K562 (cell line): ENCODE measurements around the gene FOXN3. TPM values are rescaled to one million over a fixed set of nuclear protein-coding genes. Genes with fewer than 3 reads are reported as not detected.

Experiments used
- ATAC-seq: fragments of 200-7000 bp; cut with Tn5 transposase; 3 replicates; pipeline ENCODE4 v1.9.1; 2020; ENCODE audit warnings: moderate library complexity
- BruUV-seq: library from RNA; stranded (reverse); fragments of 400-500 nt; replicated peaks from 2 replicates; lab custom pipeline; 2021; lab: Mats Ljungman, UMichigan
- CTCF ChIA-PET: fragments of 300-600 bp; formaldehyde crosslinking; extraction: SDS; loops from one replicate; lab custom pipeline; 2021; ENCODE audit warnings: low intra/inter-chr PET ratio; lab: Yijun Ruan, JAX
- POLR2A ChIA-PET: fragments of 300-600, 350-650 bp; sonication (Branson Sonifier 250); formaldehyde crosslinking; extraction: SDS; loops from one replicate; lab custom pipeline; 2021; ENCODE audit warnings: antibody characterized with exemption, inconsistent platforms; lab: Yijun Ruan, JAX
- DNase-seq, 4 experiments: peaks; one replicate each; pipeline versions ENCODE4 v3.0.0 to v3.0.0-alpha.2; 2011 to 2018; ENCODE audit warnings: low spot score in 3 of 4, mixed read lengths in 3 of 4; ENCODE audit errors: extremely low read depth in 1 of 4
- FAIRE-seq: peaks from 2 replicates; lab custom pipeline; 2011; peaks lifted over from hg19 to GRCh38; lab: Jason Lieb, UNC
- H2AFZ ChIP-seq: 2 replicates; pipeline ENCODE4 v1.6.0; 2011; ENCODE audit warnings: low read depth, low read length, control low read depth, inconsistent platforms
- H3K27ac ChIP-seq: fragments of 200-600 bp; 3 replicates; pipeline ENCODE4 v1.8.0; 2011; ENCODE audit warnings: low read depth, mild to moderate bottlenecking, control low read depth, inconsistent platforms, low read length, moderate library complexity, mixed read lengths; ENCODE audit errors: extremely low read depth
- H3K27me3 ChIP-seq, 2 experiments: fragments of 300-600 bp in 1 of 2; 2 replicates in 1 of 2; 3 replicates in 1 of 2; pipeline versions ENCODE4 v1.6.0 to v1.8.0; 2011; ENCODE audit warnings: inconsistent platforms in 2 of 2, low read length in 2 of 2, mild to moderate bottlenecking in 1 of 2, mixed read lengths in 1 of 2, moderate library complexity in 1 of 2; ENCODE audit not compliant: control insufficient read depth in 2 of 2, insufficient read depth in 2 of 2
- H3K36me3 ChIP-seq: fragments of 300-600 bp; 3 replicates; pipeline ENCODE4 v1.8.0; 2011; ENCODE audit warnings: mild to moderate bottlenecking, low read length, inconsistent platforms; ENCODE audit not compliant: control insufficient read depth, insufficient read depth
- H3K4me1 ChIP-seq, 2 experiments: fragments of 200-600 bp in 1 of 2; replicated peaks in 1 of 2; 2 replicates in 1 of 2; 3 replicates in 1 of 2; pipeline versions ENCODE4 v1.5.1 to v1.8.0; 2011; ENCODE audit warnings: inconsistent platforms in 2 of 2, low read length in 2 of 2, mild to moderate bottlenecking in 1 of 2, mixed read lengths in 1 of 2, moderate library complexity in 1 of 2; ENCODE audit not compliant: control insufficient read depth in 2 of 2, insufficient read depth in 2 of 2
- H3K4me2 ChIP-seq: 2 replicates; pipeline ENCODE4 v1.6.1; 2011; ENCODE audit warnings: low read length, control low read depth, inconsistent platforms, mixed read lengths; ENCODE audit not compliant: insufficient read depth
- H3K4me3 ChIP-seq: fragments of 200-600 bp; sonication (generic), shearing (Covaris generic); 2 replicates; pipeline ENCODE4 v1.5.1; 2016; ENCODE audit warnings: control low read depth, inconsistent platforms
- H3K79me2 ChIP-seq: fragments of 200-600 bp; 3 replicates; pipeline ENCODE4 v1.8.0; 2011; ENCODE audit warnings: low read length, inconsistent platforms; ENCODE audit not compliant: control insufficient read depth, insufficient read depth
- H3K9ac ChIP-seq, 2 experiments: 2 replicates each; pipeline versions ENCODE4 v1.6.0 to v1.6.1; 2011; ENCODE audit warnings: low read depth in 2 of 2, low read length in 2 of 2, control low read depth in 1 of 2, inconsistent platforms in 1 of 2, mild to moderate bottlenecking in 1 of 2, mixed read lengths in 1 of 2; ENCODE audit not compliant: insufficient read depth in 1 of 2
- H3K9me1 ChIP-seq: one replicate; pipeline ENCODE4 v1.6.0; 2011; ENCODE audit warnings: inconsistent platforms, mild to moderate bottlenecking, low read length, moderate library complexity; ENCODE audit not compliant: control insufficient read depth, insufficient read depth
- H3K9me3 ChIP-seq: replicated peaks from 2 replicates; pipeline ENCODE4 v1.5.1; 2011; ENCODE audit warnings: low read depth, low read length, inconsistent platforms; ENCODE audit not compliant: control insufficient read depth, insufficient read depth
- H4K20me1 ChIP-seq: replicated peaks from 2 replicates; pipeline ENCODE4 v1.6.1; 2011; ENCODE audit warnings: low read length, inconsistent platforms, mixed read lengths; ENCODE audit not compliant: control insufficient read depth, insufficient read depth
- ATF7 ChIP-seq: fragments of 450-650 bp; IDR thresholded peaks from 2 replicates; pipeline ENCODE4 v1.7.1; 2014; ENCODE audit warnings: mild to moderate bottlenecking, moderate library complexity
- BCOR ChIP-seq: fragments of 450-650 bp; IDR thresholded peaks from 2 replicates; pipeline ENCODE4 v1.6.1; 2016
- FOSL1 ChIP-seq: fragments of 200-800 bp; sonication (Bioruptor generic); conservative IDR thresholded peaks from 2 replicates; pipeline ENCODE4 v1.6.1; 2016; ENCODE audit warnings: missing genetic modification characterization, missing compliant biosample characterization
- HMGN3 ChIP-seq: IDR thresholded peaks from 2 replicates; pipeline ENCODE4 v1.6.1; 2011; ENCODE audit warnings: borderline replicate concordance, low read depth, mild to moderate bottlenecking, mixed read lengths, low read length; ENCODE audit not compliant: insufficient read length; ENCODE audit errors: extremely low read depth
- SRSF1 ChIP-seq: fragments of 200-400 bp; formaldehyde crosslinking; IDR thresholded peaks from 2 replicates; pipeline ENCODE4 v1.6.1; 2017; ENCODE audit warnings: mild to moderate bottlenecking, low read depth, low read length, moderate library complexity
- TAF1 ChIP-seq: IDR thresholded peaks from 2 replicates; pipeline ENCODE4 v1.6.1; 2011; ENCODE audit warnings: mild to moderate bottlenecking, low read length, moderate library complexity; ENCODE audit not compliant: insufficient read depth, control insufficient read depth, severe bottlenecking; ENCODE audit errors: extremely low read depth
- TAL1 ChIP-seq: fragments of 450-650 bp; IDR thresholded peaks from 2 replicates; pipeline ENCODE4 v1.6.1; 2016; ENCODE audit warnings: mild to moderate bottlenecking
- WGBS: fragments of 100-300 bp; shearing (Covaris generic); methylation state at CpG from one replicate; pipeline ENCODE4 v1.1.6; 2016; ENCODE audit warnings: low coverage, mixed read lengths; ENCODE audit not compliant: insufficient coverage; ENCODE audit errors: missing lambda C conversion rate; 5-methylcytosine and 5-hydroxymethylcytosine counted together
- in situ Hi-C: fragments of 300-500 bp; cut with MboI; formaldehyde crosslinking; loops from 4 replicates; pipeline ENCODE4 v1.15.0; 2018; ENCODE audit warnings: inconsistent platforms, mixed read lengths
- intact Hi-C: fragments of 100-400 bp; cut with micrococcal nuclease; formaldehyde crosslinking; loops from 2 replicates; pipeline ENCODE4 v1.14.2; 2022
- polyA plus RNA-seq, 8 experiments: library from polyadenylated mRNA; depleted of rRNA in 4 of 8; stranded (reverse) in 5 of 8; unstranded in 3 of 8; fragments of >200 nt; fragmentation: Nextera tagmentation in 2 of 8; fragmentation: Illumina TruSeq in 1 of 8; extraction: Ambion mirVana in 2 of 8; extraction: Trizol in 1 of 8; gene quantifications; 2 replicates each; pipeline versions ENCODE4 v1.2.1 to v1.2.3, GENCODE V29; 2011 to 2014; ENCODE audit warnings: inconsistent platforms in 1 of 8, missing spikeins in 1 of 8
- total RNA-seq, 7 experiments: library from RNA; depleted of rRNA in 6 of 7; stranded (reverse); fragments of >200 nt in 6 of 7; fragmentation: Illumina TruSeq in 2 of 7; extraction: Trizol in 2 of 7; gene quantifications; 2 replicates each; pipeline versions ENCODE4 v1.2.1 to v1.2.3, GENCODE V29; 2011 to 2021; ENCODE audit warnings: low replicate concordance in 1 of 7
- TF ChIP-seq, protein P1 (sequence below): fragments of 200-800 bp; sonication (Bioruptor generic); IDR thresholded peaks from 2 replicates; pipeline ENCODE4 v1.6.1; 2017; ENCODE audit warnings: missing genetic modification characterization, missing compliant biosample characterization

FOXN3 gene
- total and polyA plus RNA-seq, 9 of the 15 experiments (the other 6 are each of a cell fraction or from before 2014, with no cell fraction given), result 0.07 to 1.3 (median 0.40) TPM

DNA sequence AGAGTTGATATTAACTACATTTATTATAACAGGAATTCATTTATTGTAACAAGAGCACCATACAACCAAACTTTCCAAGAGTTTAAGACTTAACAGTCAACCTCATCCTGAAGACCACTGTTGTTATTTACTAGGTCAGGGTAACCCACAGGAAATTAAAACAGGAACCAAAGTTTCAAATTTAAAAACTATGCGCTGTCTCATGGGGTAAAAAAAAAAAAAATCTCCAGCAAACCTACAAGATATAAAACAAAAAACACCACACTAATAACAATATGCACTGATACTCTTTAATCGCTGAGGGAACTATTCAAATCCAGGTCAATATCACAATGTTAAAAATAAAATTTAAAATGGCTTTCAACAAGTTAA is 44.5 kb downstream of the FOXN3 start (continued):
- TF ChIP-seq, protein P1, sequence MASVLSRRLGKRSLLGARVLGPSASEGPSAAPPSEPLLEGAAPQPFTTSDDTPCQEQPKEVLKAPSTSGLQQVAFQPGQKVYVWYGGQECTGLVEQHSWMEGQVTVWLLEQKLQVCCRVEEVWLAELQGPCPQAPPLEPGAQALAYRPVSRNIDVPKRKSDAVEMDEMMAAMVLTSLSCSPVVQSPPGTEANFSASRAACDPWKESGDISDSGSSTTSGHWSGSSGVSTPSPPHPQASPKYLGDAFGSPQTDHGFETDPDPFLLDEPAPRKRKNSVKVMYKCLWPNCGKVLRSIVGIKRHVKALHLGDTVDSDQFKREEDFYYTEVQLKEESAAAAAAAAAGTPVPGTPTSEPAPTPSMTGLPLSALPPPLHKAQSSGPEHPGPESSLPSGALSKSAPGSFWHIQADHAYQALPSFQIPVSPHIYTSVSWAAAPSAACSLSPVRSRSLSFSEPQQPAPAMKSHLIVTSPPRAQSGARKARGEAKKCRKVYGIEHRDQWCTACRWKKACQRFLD, result no peak
- no peak for TF ChIP-seq BCOR
- no peak for TF ChIP-seq ATF7
- TF ChIP-seq HMGN3, result no peak
- no peak for TF ChIP-seq TAF1
- TF ChIP-seq, all 486 proteins: peak for 0

GRCh38 chr14:89371585-89372511 is 45.2 kb downstream of the FOXN3 start:
- H3K79me2 ChIP-seq, result no peaks in the 10 kb centered on the region
- no peak for TF ChIP-seq TAL1
- no peak for TF ChIP-seq SRSF1
- no peak for TF ChIP-seq FOSL1
- DNase-seq, result no peak
- H3K4me2 ChIP-seq, result no peak overlapping the region
- in situ Hi-C loops, result no loop called here
- FAIRE-seq, result no peak
- peaks cover 0 to 8% of the 10 kb centered on the region in 2 experiments; a peak in 1 of 5 replicates for H3K27me3 ChIP-seq
- ATAC-seq, result no peak
- no TSS peak for BruUV-seq
- H3K4me1 ChIP-seq, result no peaks in the 10 kb centered on the region
- no peak overlapping the region for H2AFZ ChIP-seq
- POLR2A ChIA-PET, result no interaction called here
- H3K9ac ChIP-seq, result no peak overlapping the region
- no peaks in the 10 kb centered on the region for H4K20me1 ChIP-seq
- intact Hi-C loops, result no loop called here
- H3K9me1 ChIP-seq, result no peaks in the 10 kb centered on the region
- H3K36me3 ChIP-seq, result no peaks in the 10 kb centered on the region
- CTCF ChIA-PET, result no interaction called here
- H3K9me3 ChIP-seq, result no peaks in the 10 kb centered on the region
- H3K4me3 ChIP-seq, result no peak overlapping the region
- no peak overlapping the region for H3K27ac ChIP-seq
- WGBS, result under 1% methylated on average over 9 of the region's 10 CpGs
